Endothelial cell of umbilical vein (primary cell): ENCODE measurements around the gene ZNRD2. TPM values are rescaled to one million over a fixed set of nuclear protein-coding genes. Genes with fewer than 3 reads are reported as not detected.

ENCODE experiments used
- BruUV-seq: library from RNA; stranded (reverse); fragments of 400-500 nt; replicated peaks from 2 replicates; lab custom pipeline; 2021; lab: Mats Ljungman, UMichigan
- CTCF ChIA-PET: fragments of 300-600, 350-600 bp; sonication (Branson Sonifier 250); formaldehyde crosslinking; loops from one replicate; lab custom pipeline; 2021; ENCODE audit warnings: antibody characterized with exemption, inconsistent platforms; lab: Charles Lee
- POLR2A ChIA-PET: fragments of 300-600, 350-600 bp; sonication (Branson Sonifier 250); formaldehyde crosslinking; loops from one replicate; lab custom pipeline; 2021; ENCODE audit warnings: antibody characterized with exemption, inconsistent platforms; lab: Charles Lee
- DNase-seq: peaks from one replicate; pipeline ENCODE4 v3.0.0-alpha.2; 2011; ENCODE audit warnings: low read depth, low spot score
- FAIRE-seq: peaks from 2 replicates; lab custom pipeline; 2011; peaks lifted over from hg19 to GRCh38; lab: Jason Lieb, UNC
- H2AFZ ChIP-seq: 2 replicates; pipeline ENCODE4 v1.6.0; 2012; ENCODE audit warnings: low read depth, low read length, control low read depth, inconsistent platforms
- H3K27ac ChIP-seq: 2 replicates; pipeline ENCODE4 v1.5.1; 2011; ENCODE audit warnings: low read depth, mild to moderate bottlenecking, control low read depth, low read length, moderate library complexity; ENCODE audit not compliant: insufficient read depth
- H3K27me3 ChIP-seq, 2 experiments: 2 replicates each; pipeline versions ENCODE4 v1.6.0 to v1.6.1; 2011; ENCODE audit warnings: low read length in 2 of 2, mixed read lengths in 1 of 2; ENCODE audit not compliant: control insufficient read depth in 2 of 2, insufficient read depth in 2 of 2
- H3K36me3 ChIP-seq, 2 experiments: 2 replicates in 1 of 2; 3 replicates in 1 of 2; pipeline ENCODE4 v1.5.1; 2011; ENCODE audit warnings: low read length in 2 of 2, mild to moderate bottlenecking in 1 of 2, moderate library complexity in 1 of 2; ENCODE audit not compliant: control insufficient read depth in 2 of 2, insufficient read depth in 2 of 2; ENCODE audit errors: extremely low read depth in 1 of 2
- H3K4me1 ChIP-seq: 3 replicates; pipeline ENCODE4 v1.5.1; 2011; ENCODE audit warnings: mild to moderate bottlenecking, low read length; ENCODE audit not compliant: control insufficient read depth, insufficient read depth; ENCODE audit errors: extremely low read depth
- H3K4me2 ChIP-seq: 2 replicates; pipeline ENCODE4 v1.6.1; 2011; ENCODE audit warnings: low read length, control low read depth, mixed read lengths; ENCODE audit not compliant: insufficient read depth
- H3K4me3 ChIP-seq, 3 experiments: fragments of 200-600 bp in 1 of 3; sonication (generic), shearing (Covaris generic) in 1 of 3; replicated peaks in 1 of 3; 2 replicates each; pipeline ENCODE4 v1.5.1; 2011 to 2016; ENCODE audit warnings: control low read depth in 3 of 3, low read length in 3 of 3, mild to moderate bottlenecking in 2 of 3, inconsistent platforms in 1 of 3, low read depth in 1 of 3, moderate library complexity in 1 of 3; ENCODE audit not compliant: insufficient read depth in 1 of 3
- H3K79me2 ChIP-seq: 2 replicates; pipeline ENCODE4 v1.6.0; 2012; ENCODE audit warnings: low read length, inconsistent platforms; ENCODE audit not compliant: control insufficient read depth, insufficient read depth
- H3K9ac ChIP-seq: replicated peaks from 2 replicates; pipeline ENCODE3; 2011; ENCODE audit warnings: low read length, control low read depth; ENCODE audit not compliant: insufficient read depth; ENCODE audit errors: extremely low read depth
- H3K9me1 ChIP-seq: replicated peaks from 3 replicates; pipeline ENCODE4 v1.6.0; 2011; ENCODE audit warnings: mild to moderate bottlenecking, low read length; ENCODE audit not compliant: control insufficient read depth, insufficient read depth; ENCODE audit errors: extremely low read depth
- H3K9me3 ChIP-seq: replicated peaks from 2 replicates; pipeline ENCODE4 v1.5.1; 2012; ENCODE audit warnings: low read length, inconsistent platforms; ENCODE audit not compliant: control insufficient read depth, insufficient read depth
- H4K20me1 ChIP-seq: replicated peaks from 2 replicates; pipeline ENCODE3; 2011; ENCODE audit warnings: mild to moderate bottlenecking, low read length; ENCODE audit not compliant: control insufficient read depth, insufficient read depth; ENCODE audit errors: extremely low read depth
- CTCF ChIP-seq, 2 donors: IDR thresholded peaks; 1 replicate in 1 of 2; 2 replicates in 1 of 2; pipeline ENCODE4 v1.5.1; 2011; ENCODE audit warnings: low read length in 2 of 2, mild to moderate bottlenecking in 2 of 2, moderate library complexity in 2 of 2, control low read depth in 1 of 2, inconsistent platforms in 1 of 2, low read depth in 1 of 2; ENCODE audit not compliant: insufficient read depth in 1 of 2; ENCODE audit errors: extremely low read depth in 1 of 2
- EZH2 ChIP-seq: IDR thresholded peaks from 2 replicates; pipeline ENCODE4 v1.6.1; 2012; ENCODE audit warnings: borderline replicate concordance, low read depth, mild to moderate bottlenecking, moderate library complexity, low read length, inconsistent platforms; ENCODE audit not compliant: severe bottlenecking
- FOS ChIP-seq: IDR thresholded peaks from 2 replicates; pipeline ENCODE4 v1.6.1; 2011; ENCODE audit warnings: mild to moderate bottlenecking, low read length, moderate library complexity, borderline replicate concordance; ENCODE audit not compliant: insufficient read depth
- GATA2 ChIP-seq: IDR thresholded peaks from 2 replicates; pipeline ENCODE4 v1.7.0; 2011; ENCODE audit warnings: low read depth, mild to moderate bottlenecking, moderate library complexity, mixed read lengths, low read length; ENCODE audit not compliant: insufficient read length, insufficient read depth
- JUN ChIP-seq: IDR thresholded peaks from 2 replicates; pipeline ENCODE4 v1.6.1; 2011; ENCODE audit warnings: borderline replicate concordance, low read depth; ENCODE audit not compliant: insufficient read length, insufficient read depth
- MAX ChIP-seq: IDR thresholded peaks from 2 replicates; pipeline ENCODE4 v1.6.1; 2011; ENCODE audit not compliant: insufficient read depth, insufficient read length
- MYC ChIP-seq: IDR thresholded peaks from one replicate; pipeline ENCODE4 v1.6.1; 2011; ENCODE audit warnings: mild to moderate bottlenecking, low read depth, low read length
- POLR2A ChIP-seq: IDR thresholded peaks from 2 replicates; pipeline ENCODE4 v1.6.1; 2012; ENCODE audit warnings: low read depth, mild to moderate bottlenecking, control low read depth, low read length
- POLR2AphosphoS5 ChIP-seq: IDR thresholded peaks from 2 replicates; pipeline ENCODE4 v1.6.1; 2012; ENCODE audit warnings: low read depth, mild to moderate bottlenecking, control low read depth, low read length, moderate library complexity; ENCODE audit not compliant: insufficient read depth
- dilution Hi-C: fragments of 300-500 bp; cut with MboI; formaldehyde crosslinking; loops from one replicate; pipeline ENCODE4 v1.15.0; 2019; ENCODE audit warnings: low sequenced_read_pairs; ENCODE audit not compliant: extremely low pct_ligation_motif_present
- intact Hi-C: fragments of 100-400 bp; cut with micrococcal nuclease; formaldehyde crosslinking; loops from one replicate; pipeline ENCODE4 v1.10.0; 2022
- polyA plus RNA-seq, 4 experiments: library from polyadenylated mRNA; depleted of rRNA in 3 of 4; stranded (reverse) in 3 of 4; unstranded in 1 of 4; fragments of >200 nt; gene quantifications; 2 replicates each; pipeline versions ENCODE4 v1.2.1 to v1.2.3, GENCODE V29; 2011 to 2012; ENCODE audit warnings: missing spikeins in 1 of 4
- total RNA-seq: library from RNA; stranded (reverse); gene quantifications from 2 replicates; pipeline ENCODE4 v1.2.3, GENCODE V29; 2021

Gene ZNRD2
- total and polyA plus RNA-seq, 2 donors (not counting 3 experiments of a cell fraction or from before 2014, with no cell fraction given) = 40.8 to 96.7 TPM

GRCh38 chr11:65556470-65557279 lies 13.6 kb upstream of the ZNRD2 start:
- Histone ChIP-seq H3K9me3 (no peaks in the 10 kb centered on the region), H3K4me1 (peaks cover 56% of the 10 kb centered on the region), H3K9ac (peak overlapping the region; percentile 49), H3K79me2 (peaks cover 22% of the 10 kb centered on the region), H4K20me1 (no peaks in the 10 kb centered on the region), H3K9me1 (no peaks in the 10 kb centered on the region), H3K27me3 (no peaks in the 10 kb centered on the region), H3K4me3 (peak overlapping the region; percentile 25 to 52 (median 48)), H3K27ac (peak overlapping the region; percentile 23), H3K4me2 (peak overlapping the region; percentile 68), H2AFZ (no peak overlapping the region), H3K36me3 (peaks cover 0 to 14% of the 10 kb centered on the region in 2 experiments)
- DNase-seq (peak; percentile 29), FAIRE-seq (no peak)
- no TSS peak for BruUV-seq
- intact Hi-C loops = no loop called here
- TF ChIP-seq POLR2A (no peak), MAX (no peak), MYC (no peak), FOS (no peak), CTCF (IDR thresholded peaks at IDR 0.05; ENCODE audit: extremely low read depth in 1 of 2, insufficient read depth in 1 of 2, low read depth in 1 of 2, low read length in 2 of 2) (no peak), EZH2 (no peak), GATA2 (no peak), JUN (no peak), POLR2AphosphoS5 (no peak)
- ChIA-PET CTCF (interaction anchor here (1.1 to 3.2 kb wide), 6 partner anchors 9 to 37 kb away, joined by 3 to 21 read pairs (median 5); partner anchors contain the start of genes FAM89B and ZNRD2), POLR2A (interaction anchor here (1.1 kb wide), 1 partner anchor 16 kb away, joined by 3 read pairs; no protein-coding TSS in a partner anchor)
- dilution Hi-C loops = no loop called here
